ENCODE measurements around the gene HDDC2.
"Not testable (repeated sequence)": the region's sequence is repeated elsewhere in the genome, so short reads cannot be mapped to it uniquely, and the experiment has no call there.

Gene HDDC2

DNA sequence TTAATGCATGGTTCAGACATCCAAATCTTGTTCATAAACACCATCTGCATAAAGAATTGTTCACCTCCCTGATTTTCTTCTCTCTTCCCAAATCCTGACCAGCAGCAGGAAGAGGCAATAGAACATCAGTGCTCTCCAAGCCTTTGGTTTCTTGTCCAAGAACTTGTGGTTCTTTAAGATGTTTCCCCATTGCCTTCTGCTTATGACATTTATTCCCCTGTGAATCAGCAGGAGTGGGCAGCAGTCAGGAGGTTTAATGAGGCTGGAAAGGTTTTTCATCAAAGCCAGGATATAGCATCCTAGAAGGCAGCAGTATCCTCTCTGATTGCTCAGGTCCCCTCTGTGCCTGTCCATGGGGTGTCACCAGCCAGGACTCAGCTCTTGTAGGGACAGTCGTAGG lies 5.3 kb downstream of the HDDC2 start:
- no peak for DNase-seq (ENCODE audit: insufficient read length, low spot score)
- TF ChIP-seq POLR2A (IDR thresholded peaks at IDR 0.05; ENCODE audit: low read depth, low read length) = no peak
- no peak for FAIRE-seq

DNA sequence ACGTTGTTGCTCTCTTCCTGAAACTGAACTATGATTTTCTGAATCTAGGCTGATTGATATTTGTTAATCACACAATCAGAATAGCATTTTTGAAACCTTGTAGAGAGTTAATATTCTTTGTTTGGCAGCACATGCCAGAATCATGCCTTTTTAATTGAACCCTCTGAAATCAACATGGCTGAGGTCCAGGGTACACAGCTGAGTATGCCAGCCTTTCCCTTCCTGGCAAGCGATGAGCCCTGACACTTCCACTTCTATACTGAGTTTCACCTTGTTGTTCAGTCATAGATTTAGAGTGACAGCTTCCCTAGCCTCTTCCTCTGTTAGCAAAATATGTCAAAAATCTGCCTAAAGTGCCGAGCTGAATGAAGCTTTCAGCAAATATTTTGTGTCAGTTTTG lies 6.8 kb downstream of the HDDC2 start:
- FAIRE-seq = no peak
- TF ChIP-seq POLR2A (IDR thresholded peaks at IDR 0.05; ENCODE audit: low read depth, low read length) = no peak
- DNase-seq (ENCODE audit: insufficient read length, low spot score) = no peak

DNA sequence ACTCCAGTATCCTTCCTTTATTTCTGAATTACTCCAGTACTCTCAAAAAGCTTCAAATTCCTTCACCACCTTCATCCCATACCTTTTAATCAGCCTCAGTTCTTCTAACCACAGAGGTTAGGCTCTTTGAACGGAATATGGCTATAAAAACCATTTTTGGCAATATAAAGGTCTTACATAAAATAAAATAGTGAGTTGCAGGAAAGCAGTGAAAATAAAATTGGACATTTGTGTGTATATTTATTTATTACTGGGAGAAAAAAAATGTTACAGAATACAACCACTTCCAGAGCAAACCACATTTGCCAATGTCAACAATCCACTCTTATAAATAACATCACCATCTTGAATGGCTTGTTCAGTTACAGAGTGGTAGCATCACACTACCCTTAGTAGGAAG lies 7.7 kb downstream of the HDDC2 start:
- no peak for DNase-seq (ENCODE audit: insufficient read length, low spot score)
- TF ChIP-seq POLR2A (IDR thresholded peaks at IDR 0.05; ENCODE audit: low read depth, low read length) = no peak
- no peak for FAIRE-seq

DNA sequence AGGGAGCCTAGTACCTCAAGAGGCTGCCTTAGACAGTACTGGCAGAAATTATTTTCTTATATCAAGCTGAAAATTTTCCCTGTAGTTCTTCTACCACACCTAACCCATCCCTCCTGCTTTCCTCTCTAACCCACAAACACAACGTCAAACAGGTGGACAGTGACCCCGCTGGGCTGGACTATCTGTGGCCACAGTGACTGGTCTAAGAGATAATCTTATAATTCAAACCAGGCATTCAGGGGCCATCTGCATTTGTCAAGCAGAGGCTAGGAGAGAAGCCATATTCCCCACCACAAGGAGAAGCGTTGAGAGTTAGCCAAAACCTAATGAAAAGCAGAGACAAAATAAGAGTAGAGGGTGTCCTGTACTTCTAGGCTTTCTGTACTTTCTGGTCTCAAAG lies 8.2 kb downstream of the HDDC2 start:
- FAIRE-seq (no peak), DNase-seq (ENCODE audit: insufficient read length, low spot score) (no peak)
- no peak for TF ChIP-seq POLR2A (IDR thresholded peaks at IDR 0.05; ENCODE audit: low read depth, low read length)

DNA sequence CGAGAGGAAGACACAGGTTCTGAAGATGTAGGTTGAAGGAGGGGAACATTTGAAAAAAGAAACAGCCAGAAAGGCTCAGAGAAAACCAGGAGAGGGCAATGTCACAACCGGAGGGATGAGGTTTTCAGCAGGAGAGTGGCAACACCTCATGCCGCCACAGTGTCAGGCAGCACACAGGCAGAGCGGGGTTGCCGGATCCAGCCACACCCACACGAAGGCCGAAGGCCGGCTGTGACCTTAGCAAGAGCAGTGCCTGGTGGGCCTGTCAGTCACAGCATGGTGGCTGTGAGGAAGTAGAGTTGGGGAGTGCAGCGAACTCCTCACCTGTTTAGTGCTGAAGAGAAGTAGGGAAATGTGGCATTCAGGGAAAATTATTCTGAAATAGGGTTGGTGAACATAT lies 14.0 kb downstream of the HDDC2 start:
- FAIRE-seq (no peak), DNase-seq (ENCODE audit: insufficient read length, low spot score) (no peak)
- TF ChIP-seq POLR2A (IDR thresholded peaks at IDR 0.05; ENCODE audit: low read depth, low read length) = no peak

DNA sequence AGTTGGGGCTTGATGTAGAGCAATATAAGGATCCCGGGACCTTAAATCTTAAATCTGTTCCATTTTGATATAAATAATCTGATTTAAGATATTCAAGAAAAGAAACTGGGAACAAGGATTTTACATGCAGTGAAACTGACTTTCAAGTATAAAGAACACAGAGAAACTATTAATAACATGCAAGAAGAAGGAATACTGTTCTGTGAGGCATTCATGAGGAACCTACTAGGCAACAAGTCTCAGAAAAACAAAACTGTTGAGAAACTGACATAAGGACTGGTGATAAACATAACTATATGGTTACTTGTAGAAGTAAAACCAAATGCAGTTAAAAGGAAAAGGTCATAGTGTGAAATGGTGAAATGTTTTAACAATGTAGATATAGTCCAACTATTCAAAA lies 15.8 kb downstream of the HDDC2 start:
- TF ChIP-seq POLR2A (IDR thresholded peaks at IDR 0.05; ENCODE audit: low read depth, low read length) = no peak

DNA sequence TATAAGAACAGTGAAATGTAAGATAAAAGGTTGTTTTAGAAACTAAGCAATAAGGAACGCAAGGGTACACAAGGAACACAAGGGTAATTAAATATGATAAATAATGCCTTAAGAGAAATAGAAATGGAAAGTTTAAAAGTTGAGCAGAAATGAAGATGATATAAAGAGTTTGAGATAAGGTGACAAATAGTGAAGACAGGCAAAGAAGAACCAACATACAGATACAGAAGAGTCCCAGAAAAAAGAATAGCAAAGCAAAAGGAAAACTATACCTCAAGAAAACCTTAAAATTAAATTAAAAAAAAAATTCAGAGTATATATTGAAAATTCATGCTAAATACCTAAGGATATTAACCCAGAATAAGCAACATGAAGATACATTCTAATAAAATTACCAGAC lies 16.4 kb downstream of the HDDC2 start:
- no peak for FAIRE-seq
- DNase-seq (ENCODE audit: insufficient read length, low spot score) = no peak
- no peak for TF ChIP-seq POLR2A (IDR thresholded peaks at IDR 0.05; ENCODE audit: low read depth, low read length)

More for the DNA sequence above, 15.8 kb downstream of the HDDC2 start:
- FAIRE-seq (no peak), DNase-seq (ENCODE audit: insufficient read length, low spot score) (no peak)

DNA sequence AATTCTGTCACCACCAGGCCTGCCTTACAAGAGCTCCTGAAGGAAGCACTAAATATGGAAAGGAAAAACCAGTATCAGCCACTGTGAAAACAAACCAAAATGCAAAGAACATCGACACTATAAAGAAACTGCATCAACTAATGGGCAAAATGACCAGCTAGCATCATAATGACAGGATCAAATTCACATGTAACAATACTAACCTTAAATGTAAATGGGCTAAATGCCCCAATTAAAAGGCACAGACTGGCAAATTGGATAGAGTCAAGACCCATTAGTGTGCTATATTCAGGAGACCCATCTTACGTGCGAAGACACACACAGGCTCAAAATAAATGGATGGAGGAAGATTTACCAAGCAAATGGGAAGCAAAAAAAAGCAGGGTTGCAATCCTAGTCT lies 19.3 kb downstream of the HDDC2 start:
- not testable (repeated sequence) for DNase-seq (ENCODE audit: insufficient read length, low spot score); FAIRE-seq

DNA sequence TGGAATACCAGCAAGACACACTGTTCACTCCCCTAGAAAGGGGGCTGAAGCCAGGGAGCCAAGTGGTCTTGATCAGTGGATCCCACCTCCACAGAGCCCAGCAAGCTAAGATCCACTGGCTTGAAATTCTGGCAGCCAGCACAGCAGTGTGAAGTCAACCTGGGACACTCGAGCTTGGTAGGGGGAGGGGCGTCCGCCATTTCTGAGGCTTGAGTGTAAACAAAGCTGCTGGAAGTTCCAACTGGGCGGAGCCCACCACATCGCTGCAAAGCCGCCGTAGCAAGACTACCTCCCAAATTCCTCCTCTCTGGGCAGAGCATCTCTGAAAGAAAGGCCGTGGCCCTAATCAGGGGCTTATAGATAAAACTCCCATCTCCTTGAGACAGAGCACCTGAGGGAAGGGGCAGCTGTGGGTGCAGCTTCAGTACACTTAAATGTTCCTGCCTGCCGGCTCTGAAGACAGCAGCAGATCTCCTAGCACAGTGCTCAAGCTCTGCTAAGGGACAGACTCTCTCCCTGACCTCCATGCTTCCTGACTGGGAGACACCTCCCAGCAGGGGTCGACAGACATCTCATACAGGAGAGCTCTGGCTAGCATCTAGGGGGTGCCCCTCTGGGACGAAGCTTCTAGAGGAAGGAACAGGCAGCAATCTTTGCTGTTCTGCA lies 21.3 kb downstream of the HDDC2 start:
- FAIRE-seq; DNase-seq (ENCODE audit: insufficient read length, low spot score): not testable (repeated sequence)

DNA sequence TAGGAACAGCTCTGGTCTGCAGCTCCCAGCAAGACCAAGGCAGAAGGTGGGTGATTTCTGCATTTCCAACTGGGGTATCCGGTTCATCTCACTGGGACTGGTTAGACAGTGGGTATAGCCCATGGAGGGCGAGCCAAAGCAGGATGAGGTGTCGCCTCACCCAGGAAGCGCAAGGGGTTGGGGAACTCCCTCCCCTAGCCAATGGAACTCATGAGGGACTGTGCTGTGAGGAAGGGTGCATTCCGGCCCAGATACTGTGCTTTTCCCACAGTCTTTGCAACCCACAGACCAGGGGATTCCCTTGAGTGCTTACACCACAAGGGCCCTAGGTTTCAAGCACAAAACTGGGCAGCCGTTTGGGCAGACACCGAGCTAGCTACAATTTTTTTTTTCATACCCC lies 21.8 kb downstream of the HDDC2 start:
- DNase-seq (ENCODE audit: insufficient read length, low spot score) (no peak), FAIRE-seq (no peak)
- no peak for TF ChIP-seq POLR2A (IDR thresholded peaks at IDR 0.05; ENCODE audit: low read depth, low read length)

DNA sequence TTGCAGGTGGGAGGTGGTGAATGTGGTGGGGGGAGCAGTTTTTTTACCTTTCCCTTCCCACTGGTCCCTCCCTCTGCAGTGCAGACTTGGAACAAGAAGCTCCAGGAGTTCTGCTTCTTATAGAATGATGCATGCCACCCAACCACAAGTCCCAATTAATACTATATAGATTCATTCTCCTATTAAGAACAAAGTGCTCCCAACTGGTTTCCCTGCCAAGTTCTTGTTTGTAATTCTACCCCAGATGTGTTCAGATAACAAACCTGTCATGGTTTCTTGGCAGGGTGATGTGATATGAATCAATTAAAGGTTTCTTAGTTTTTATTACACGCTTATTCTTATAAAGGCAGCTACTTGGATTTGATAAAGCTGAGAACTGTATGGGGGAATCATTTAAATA lies 23.9 kb downstream of the HDDC2 start:
- TF ChIP-seq POLR2A (IDR thresholded peaks at IDR 0.05; ENCODE audit: low read depth, low read length) = no peak
- FAIRE-seq (no peak), DNase-seq (ENCODE audit: insufficient read length, low spot score) (no peak)

DNA sequence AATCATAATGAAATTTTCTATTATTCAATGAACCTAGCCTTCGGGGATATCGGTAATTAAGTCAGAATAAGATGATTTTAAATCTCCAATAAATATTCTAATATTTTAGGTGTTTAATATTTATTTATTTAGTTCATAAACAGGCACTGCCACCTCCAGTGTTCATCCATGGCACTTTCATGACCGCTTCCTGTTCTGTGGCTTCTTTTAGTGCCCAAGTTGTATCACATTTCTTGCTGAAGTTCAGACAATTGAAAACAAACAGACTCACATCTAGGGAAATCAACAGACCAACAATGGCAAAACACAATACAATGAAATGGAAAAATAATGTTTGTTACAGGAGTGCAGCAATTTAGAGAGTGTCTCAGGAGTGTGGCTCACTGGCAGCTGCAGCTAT lies 26.0 kb downstream of the HDDC2 start:
- FAIRE-seq = no peak
- no peak for TF ChIP-seq POLR2A (IDR thresholded peaks at IDR 0.05; ENCODE audit: low read depth, low read length)

DNA sequence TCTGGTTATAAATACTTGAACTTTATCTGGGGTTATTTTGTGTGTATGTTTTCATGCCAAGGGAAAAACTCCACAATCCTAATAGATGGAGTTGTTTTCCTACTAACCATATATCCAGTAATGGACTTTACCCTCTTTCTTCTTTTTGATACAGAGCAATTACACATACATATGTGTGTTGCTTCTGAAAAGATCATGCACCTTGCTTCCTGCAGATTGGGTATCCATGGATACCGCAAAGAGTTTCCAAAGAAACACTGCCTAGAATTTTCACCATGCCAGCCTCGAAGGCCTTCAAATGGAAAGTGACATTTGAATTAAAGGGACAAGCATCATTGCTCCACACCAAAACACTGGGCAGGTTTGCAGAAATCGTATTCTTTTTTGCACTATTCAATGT lies 26.8 kb downstream of the HDDC2 start:
- DNase-seq (ENCODE audit: insufficient read length, low spot score) (no peak), FAIRE-seq (no peak)
- TF ChIP-seq POLR2A (IDR thresholded peaks at IDR 0.05; ENCODE audit: low read depth, low read length) = no peak

More for the DNA sequence above, 26.0 kb downstream of the HDDC2 start:
- no peak for DNase-seq (ENCODE audit: insufficient read length, low spot score)

DNA sequence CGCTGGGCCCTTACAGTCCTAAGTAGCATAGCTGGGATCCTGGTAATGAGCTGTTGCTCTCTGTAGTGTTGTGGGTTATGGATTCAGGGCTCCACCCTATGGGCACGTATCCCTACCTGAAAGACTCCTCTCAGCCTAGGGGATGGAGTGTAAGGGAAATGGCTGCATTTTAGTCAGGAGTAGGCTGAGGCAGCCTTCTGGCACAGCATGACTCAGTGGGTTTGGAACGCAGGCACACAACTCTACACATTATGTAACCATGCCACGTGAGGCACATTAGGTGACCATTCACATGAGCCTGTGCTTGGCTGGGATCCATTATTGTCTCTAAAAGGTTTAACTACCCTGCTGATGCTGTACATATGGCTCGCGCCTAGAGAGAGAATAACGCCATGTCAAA lies 27.8 kb downstream of the HDDC2 start:
- peak; percentile 7 for DNase-seq (ENCODE audit: insufficient read length, low spot score)
- FAIRE-seq = no peak
- no peak for TF ChIP-seq POLR2A (IDR thresholded peaks at IDR 0.05; ENCODE audit: low read depth, low read length)

DNA sequence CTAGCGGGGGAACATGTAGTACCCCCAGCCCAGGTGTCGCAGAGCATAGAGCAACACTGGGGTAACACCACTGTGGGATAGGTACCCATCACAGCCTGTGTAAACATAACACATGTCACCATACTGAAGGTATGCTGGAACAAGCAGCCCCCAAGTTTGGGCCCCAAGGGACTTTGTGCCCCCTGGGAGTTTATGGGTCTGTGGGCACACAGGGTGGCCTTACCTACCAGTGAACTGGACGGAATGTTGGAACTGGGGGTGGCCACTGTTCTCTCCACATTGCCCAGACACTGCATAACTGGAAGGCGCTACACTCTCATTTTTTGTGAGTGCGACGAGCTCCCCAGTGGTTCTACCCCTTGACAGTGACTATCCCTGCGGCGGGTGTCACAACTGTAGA lies 28.5 kb downstream of the HDDC2 start:
- FAIRE-seq (no peak), DNase-seq (ENCODE audit: insufficient read length, low spot score) (no peak)

More for the DNA sequence above, 28.5 kb downstream of the HDDC2 start:
- no peak for TF ChIP-seq POLR2A (IDR thresholded peaks at IDR 0.05; ENCODE audit: low read depth, low read length)
